Measurements from ENCODE around the gene CHRNA9.

DNA sequence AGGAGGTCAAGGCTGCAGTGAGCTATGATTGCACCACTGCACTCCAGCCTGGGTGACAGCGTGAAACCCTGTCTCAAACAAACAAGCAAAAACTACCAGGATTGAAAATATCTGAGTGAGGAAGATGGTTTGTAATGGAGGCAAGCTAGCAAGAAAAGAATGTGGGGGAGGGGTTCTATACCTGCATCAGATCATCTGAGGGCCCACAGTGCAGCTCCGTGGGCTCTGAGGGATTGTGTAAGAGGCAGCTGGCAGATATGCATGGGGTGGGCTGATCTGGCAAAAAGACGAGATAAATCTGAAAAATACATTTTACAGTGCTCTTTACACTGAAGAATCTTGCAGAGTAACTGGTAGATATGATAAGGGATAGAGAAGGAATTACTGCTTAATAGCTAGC, 28.9 kb upstream of the CHRNA9 start:
- TF ChIP-seq, protein P1, sequence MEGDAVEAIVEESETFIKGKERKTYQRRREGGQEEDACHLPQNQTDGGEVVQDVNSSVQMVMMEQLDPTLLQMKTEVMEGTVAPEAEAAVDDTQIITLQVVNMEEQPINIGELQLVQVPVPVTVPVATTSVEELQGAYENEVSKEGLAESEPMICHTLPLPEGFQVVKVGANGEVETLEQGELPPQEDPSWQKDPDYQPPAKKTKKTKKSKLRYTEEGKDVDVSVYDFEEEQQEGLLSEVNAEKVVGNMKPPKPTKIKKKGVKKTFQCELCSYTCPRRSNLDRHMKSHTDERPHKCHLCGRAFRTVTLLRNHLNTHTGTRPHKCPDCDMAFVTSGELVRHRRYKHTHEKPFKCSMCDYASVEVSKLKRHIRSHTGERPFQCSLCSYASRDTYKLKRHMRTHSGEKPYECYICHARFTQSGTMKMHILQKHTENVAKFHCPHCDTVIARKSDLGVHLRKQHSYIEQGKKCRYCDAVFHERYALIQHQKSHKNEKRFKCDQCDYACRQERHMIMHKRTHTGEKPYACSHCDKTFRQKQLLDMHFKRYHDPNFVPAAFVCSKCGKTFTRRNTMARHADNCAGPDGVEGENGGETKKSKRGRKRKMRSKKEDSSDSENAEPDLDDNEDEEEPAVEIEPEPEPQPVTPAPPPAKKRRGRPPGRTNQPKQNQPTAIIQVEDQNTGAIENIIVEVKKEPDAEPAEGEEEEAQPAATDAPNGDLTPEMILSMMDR (conservative IDR thresholded peaks at IDR 0.05 in 1 of 2, IDR thresholded peaks at IDR 0.05 in 1 of 2; ENCODE audit: extremely low read depth in 1 of 2, insufficient read depth in 1 of 2, low read depth in 1 of 2, low read length in 2 of 2), result no peak
- no peak for TF ChIP-seq EZH2 (IDR thresholded peaks at IDR 0.05; ENCODE audit: borderline replicate concordance, low read length)
